Pons (tissue), 1 donor: ENCODE results near the gene C10orf62.
"Not testable (repeated sequence)": the region's sequence is repeated elsewhere in the genome, so short reads cannot be mapped to it uniquely, and the experiment has no call there.

Experiments used
- DNase-seq: peaks from one replicate; pipeline ENCODE4 v3.0.0-alpha.2; 2016; ENCODE audit warnings: low spot score

The C10orf62 gene, protein sequence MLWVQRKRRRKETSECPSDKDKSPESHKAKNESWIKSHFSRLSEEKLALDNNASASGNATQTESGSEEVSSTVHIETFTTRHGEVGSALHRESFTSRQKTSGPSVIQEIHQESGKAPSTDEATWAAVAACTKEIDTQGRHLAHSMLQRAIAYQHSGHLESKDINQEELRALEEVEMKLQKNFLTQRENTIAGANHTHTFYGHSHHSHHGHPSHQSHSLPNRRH

DNA sequence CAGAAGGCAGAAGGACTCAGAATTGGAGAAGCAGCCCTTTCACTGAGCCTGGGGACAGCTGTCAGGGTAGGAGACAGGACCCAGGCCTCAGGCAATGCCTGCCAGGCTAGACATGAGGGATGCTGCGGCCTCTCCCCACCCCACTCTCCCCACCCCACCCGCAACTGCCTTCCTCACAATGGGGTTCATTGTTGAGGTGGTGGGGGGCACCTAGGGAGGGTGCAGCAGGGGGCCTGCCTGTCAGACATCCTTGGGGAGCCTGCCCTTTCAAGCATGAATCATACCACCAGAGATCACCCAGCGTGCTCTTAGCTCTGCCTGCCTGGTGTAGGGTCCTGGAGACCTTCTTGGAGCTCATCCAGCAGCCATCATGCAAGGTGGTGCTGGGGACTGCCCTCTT lies at the start of gene C10orf62:
C10orf62 (plus strand) TSS at position 243 of the 400 bp plus-strand sequence. CDS start 177 bp downstream, outside the sequence.
- no peak for DNase-seq

- DNase-seq = no peak
Observed at GRCh38 chr10:97540669-97541500, 48.6 kb upstream of the C10orf62 start.

- peak; percentile 57 for DNase-seq
Observed at GRCh38 chr10:97542169-97543024, 47.1 kb upstream of the C10orf62 start.

DNA sequence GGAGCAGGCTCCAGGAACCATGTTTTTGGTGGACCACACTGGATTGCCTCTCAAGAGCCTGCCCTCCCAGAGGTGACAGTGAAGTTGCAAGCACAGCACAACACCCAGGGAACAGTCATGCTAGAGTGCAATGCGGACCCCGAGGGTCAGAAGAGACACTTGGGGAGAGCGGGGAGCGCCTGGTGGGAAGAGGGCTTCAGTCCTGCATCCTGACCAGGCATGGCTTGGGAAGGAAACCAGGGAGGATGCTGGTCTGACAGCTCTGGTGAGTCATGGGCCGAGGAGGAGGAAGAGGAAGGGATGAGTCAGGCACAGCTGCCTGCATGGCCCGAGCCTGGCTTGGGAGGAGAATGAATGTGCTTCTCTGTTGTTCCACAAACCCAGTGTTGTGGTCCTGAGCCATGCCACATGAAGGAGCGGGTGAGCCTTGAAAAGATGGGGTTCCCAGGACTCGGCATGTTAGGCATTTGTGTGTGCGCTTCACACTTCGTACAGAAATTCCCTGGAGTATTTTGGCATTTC lies 46.4 kb upstream of the C10orf62 start:
- peak; percentile 96 for DNase-seq

DNA sequence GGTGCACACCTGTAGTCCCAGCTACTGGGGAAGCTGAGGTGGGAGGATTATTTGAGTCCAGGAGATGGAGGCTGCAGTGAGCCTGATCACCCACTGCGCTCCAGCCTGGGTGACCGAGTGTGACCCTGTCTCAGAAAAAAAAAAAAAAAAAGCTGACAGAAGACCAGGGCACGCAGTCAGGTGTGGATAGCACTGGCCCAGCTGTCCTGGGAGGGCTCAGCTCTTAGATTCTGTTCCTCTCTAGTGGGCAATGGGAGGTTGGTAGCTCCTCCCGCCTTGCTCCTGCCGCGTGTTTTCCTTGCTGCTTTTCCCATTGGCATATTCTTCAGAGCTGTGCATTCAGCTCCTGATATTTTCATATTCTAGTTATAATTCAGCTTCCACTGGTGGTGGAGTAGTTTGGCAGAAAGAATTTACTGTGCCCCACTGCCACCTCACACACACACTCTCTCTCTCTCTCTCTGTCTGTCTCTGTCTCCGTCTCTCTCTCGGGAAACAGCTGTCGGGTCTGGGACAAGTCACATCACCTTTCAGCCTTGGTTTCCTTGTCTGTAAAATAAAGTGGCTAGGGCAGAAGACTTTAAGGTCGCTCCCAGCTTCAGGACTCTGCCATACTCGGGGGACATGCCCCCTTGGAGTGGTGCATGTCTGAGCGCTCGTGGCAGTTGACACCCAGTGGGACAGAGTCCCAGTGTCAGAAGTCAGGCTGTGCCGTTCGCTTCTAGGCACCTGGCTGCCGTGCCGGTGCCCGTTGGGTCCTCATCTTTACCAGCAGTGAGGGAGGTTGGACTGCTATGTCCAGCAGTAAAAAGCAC lies 42.9 kb upstream of the C10orf62 start:
- DNase-seq = no peak

- no peak for DNase-seq
Observed at GRCh38 chr10:97547271-97547600, 42.3 kb upstream of the C10orf62 start.

DNA sequence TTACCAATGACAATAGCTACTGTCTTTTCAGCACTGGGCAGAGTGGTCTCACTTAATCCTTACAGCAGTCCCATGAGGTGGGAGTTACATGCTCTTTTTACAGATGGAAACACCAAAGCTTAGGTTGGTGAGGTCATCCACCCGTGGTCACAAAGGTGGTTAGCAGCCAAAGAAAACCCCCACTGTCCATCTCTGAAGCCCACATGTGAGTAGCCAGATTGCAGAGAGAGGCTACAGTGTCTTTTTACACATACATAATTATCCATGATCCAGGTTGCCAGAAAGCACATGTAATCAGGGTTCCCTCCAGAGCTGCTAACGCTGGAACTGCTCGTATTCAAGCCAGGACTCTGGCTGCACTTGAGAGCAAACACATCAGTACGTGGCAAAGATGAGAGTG lies 41.6 kb upstream of the C10orf62 start:
- DNase-seq = no peak

DNA sequence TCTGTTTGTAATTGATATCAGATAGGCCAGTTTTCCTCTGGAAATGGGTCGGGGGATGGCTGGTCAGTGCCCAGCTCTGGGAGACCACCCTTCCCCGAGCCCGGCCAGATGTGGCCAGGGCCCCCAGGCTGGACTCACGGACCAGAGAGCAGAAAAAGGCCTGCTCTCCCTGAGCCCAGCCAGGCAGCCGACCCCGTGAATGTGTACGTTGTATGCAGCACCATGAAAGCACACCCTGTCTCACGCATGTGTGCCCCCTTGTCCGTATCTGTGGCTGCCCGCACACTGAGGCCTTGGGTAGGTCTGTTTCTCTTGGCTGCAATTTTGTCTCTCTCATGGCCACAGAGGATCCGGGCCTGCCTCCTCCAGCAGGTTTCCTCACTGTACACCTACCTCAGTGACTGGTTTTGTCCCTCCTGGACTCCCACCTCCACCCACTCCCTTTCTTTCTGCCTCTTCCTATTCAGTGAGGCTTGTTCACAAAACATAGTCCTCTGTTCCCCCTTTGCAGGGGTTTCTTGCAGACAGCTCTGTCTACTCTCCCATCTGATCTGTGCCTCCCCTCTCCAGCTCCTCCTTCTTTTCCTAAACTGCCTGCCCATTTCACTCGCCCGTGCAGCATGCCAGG lies 40.6 kb upstream of the C10orf62 start:
- no peak for DNase-seq

DNA sequence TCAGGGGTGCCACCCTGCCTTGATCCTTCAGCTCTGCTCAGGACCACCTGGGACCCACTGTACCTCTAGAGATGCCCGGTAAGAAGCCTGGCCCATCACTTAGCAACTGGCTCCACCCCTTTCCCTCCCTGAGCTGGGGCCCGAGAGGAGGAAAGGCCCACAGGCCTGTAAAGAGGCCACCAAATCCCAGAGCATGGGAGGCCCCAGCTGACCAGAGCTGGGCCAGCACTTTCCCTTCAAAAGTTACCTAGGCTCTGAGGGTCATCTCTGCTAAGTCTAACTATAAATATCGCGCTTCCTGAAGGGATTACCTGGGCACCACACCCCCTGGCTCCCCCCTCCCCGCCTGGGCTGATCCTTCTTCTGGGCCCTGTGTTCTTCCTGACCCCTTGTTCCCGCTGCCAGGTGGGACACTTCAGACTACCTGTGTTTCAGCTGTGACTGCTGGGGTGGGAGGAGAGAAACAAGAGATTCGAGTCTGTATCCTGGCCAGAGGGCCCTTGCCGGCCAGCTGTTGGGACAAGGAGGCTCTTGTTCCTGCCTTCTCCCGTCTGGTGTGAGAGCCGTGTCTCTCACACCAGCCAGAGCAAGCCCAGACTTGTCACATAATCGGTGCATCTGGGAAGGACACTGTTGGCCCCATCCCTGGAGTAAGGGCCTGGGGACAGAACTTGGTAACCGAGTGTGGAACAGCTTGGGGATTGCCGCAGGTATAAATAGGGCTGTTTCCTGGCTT lies 39.8 kb upstream of the C10orf62 start:
- DNase-seq = peak; percentile 97

- DNase-seq = no peak
Observed at GRCh38 chr10:97550336-97551149, 39.0 kb upstream of the C10orf62 start.

DNA sequence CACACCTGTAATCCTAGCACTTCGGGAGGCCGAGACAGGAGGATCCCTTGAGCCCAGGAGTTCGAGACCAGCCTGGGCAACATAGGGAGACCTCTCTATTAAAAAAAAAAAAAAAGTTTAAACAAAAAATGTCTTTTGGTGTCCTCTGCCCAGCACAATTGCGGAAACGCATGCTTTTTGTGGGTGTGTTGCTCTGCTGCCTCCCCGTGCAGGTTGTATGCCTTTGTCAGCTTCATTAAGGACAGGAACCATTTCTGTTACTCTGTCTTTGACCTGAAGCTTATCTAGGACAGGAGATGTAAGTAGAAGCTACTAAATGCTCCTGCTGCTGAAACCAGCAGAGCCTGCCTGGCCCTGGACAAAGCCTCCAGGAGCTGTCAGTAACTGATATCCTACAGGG lies 38.2 kb upstream of the C10orf62 start:
- DNase-seq = no peak

GRCh38 chr10:97553575-97554031 lies 35.9 kb upstream of the C10orf62 start:
- peak; percentile 81 for DNase-seq

GRCh38 chr10:97554336-97554735 lies 35.2 kb upstream of the C10orf62 start:
- not testable (repeated sequence) for DNase-seq

- not testable (repeated sequence) for DNase-seq
Observed at GRCh38 chr10:97555541-97555940, 34.0 kb upstream of the C10orf62 start.

DNA sequence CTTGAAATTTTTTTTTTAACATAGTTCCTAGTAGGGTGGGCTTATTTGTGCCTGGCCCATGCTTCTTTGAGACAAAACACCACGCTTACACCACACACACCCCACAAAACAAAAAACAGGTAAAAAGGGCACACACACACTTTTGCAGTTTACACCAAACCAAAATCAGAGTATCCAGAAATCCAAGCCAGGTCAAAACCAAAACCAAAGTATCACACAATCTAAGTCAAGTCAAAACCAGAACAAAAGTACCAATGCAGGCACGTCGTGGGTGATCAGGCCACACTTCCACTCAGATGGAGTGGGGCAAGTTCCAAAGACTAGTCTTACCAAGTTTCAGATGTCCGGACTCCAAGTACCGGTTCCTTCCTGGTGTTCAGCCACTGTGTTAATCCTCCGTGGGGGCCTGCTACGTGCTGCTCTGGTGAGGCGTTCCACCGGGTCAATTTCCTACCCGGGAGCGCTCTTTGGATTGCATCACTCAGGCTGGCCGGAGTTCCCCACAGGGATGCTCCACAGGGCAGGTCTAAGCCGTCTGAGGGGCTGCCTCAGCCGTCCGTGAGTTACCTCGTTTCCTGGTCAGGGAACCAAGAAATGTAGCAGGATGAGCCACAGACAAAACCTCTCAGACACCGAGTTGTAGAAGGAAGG lies 28.7 kb upstream of the C10orf62 start:
- not testable (repeated sequence) for DNase-seq

DNA sequence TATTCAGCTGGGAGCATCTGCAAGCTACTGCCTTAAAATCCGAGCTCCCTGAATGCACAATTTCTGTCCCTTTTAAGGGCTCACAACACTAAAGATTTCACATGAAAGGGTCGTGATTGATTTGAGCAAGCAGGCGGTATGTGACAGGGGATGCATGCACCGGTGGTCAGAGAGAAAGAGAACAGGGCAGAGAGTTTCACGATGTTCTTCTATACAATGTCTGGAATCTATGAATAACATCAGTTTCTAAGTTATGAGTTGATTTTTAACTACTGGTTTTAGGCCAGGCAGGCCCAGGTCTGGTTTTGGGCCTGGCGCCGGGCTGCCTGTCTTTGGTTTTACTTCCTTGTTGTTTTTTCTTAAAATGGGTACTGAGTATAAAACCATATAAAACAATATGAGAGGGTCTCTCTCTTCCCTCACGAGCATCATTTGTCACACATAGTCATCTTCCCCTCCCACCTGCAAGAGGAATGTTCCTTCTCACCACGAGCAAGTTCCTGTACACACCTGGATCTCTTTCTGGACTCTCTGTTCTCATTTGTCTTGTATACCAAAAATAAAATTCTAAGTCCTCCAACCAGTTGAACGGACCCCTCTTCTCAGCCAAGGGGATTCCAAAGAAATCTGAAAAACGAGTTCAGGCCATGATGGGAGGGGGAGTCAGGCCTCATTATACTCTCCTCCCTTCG lies 28.0 kb upstream of the C10orf62 start:
- not testable (repeated sequence) for DNase-seq

DNA sequence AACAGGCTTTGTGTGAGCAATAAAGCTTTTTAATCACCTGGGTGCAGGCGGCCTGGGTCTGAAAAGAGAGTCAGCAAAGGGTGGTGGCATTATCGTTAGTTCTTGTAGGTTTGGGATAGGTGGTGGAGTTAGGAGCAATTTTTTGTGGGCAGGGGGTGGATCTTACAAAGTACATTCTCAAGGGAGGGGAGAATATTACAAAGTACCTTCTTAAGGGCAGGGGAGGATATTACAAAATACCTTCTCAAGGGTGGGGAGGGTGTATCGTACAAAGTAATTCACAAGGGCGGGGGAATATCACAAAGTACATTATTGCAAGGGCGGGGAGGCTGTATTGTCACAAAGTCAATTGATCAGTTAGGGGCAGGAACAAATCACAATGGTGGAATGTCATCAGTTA lies 27.2 kb upstream of the C10orf62 start:
- DNase-seq = not testable (repeated sequence)

- DNase-seq = no peak
Observed at GRCh38 chr10:97563337-97563736, 26.2 kb upstream of the C10orf62 start.
